Measurements from ENCODE around the gene TEN1.
"Not testable (repeated sequence)": the region's sequence is repeated elsewhere in the genome, so short reads cannot be mapped to it uniquely, and the experiment has no call there.

TEN1 gene

DNA sequence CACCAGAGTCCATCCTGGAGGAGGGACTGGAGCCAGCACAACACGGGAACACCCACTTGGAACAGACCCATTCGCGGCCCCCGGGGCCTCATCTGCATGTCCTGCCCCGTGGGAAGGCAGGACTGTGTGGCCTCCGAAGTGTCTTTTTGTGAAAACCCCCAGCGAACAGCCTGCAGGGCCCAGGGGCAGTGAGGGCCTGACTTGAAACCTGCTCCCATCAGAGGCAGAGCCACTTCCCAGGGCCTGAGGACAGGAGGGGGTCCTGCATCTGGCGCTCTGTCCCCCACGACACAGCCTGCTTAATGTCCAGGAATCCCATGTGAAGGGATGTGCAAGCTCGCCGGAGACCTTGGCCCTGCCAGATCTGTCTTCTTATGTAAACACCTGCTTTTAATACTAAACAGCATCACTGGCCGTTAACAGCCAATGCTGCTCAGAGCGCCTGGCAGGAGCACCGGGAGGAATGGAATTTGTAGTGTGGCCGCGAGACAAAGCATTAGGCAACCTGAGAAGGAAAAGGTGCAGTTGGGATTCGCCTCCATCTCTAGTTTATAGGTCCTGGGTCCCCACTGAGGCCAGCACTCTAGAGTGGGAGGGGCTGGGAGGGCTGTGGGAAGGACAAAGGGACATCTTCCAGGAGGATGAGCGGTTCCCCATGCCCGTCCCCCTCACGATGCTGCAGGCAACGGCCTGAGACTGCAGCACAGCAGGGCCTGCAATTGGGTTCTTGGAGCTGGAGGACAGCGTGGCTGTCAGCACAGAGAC lies 57.6 kb downstream of the TEN1 start:
- H3K36me3 Mint-ChIP-seq = peaks cover 17 to 41% of the 10 kb centered on the region in 2 donors
- no peaks in the 10 kb centered on the region for H3K9me3 Mint-ChIP-seq
- no peaks in the 10 kb centered on the region for H3K27me3 Mint-ChIP-seq
- H3K27ac Mint-ChIP-seq = no peak overlapping the region
- DNase-seq (no peak), ATAC-seq (replicated peaks) (no peak)
- H3K4me1 Mint-ChIP-seq = peaks cover 0 to 1% of the 10 kb centered on the region in 2 donors
- H3K4me3 Mint-ChIP-seq = no peak overlapping the region

DNA sequence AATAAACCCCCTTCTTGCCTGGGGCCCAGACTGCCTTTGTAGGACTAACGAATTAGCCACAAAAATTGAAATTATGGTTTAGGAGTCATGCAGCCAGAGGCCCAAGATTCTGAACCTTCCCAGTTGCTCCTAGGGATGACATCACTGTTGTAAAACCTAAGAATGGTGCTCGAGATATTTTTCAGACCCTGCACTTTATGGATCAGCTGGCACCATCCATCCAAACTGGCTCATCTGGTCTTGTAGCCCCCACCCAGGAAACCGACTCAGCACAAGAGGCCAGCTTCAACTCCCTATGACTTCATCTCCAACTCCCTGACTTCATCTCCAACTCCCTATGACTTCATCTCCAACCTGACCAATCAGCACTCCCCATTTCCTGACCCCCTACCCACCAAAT lies 59.0 kb downstream of the TEN1 start:
- DNase-seq (no peak), ATAC-seq (replicated peaks) (no peak)
- Mint-ChIP-seq H3K36me3 (peaks cover 23 to 48% of the 10 kb centered on the region in 2 donors), H3K27me3 (no peaks in the 10 kb centered on the region), H3K4me3 (no peak overlapping the region), H3K27ac (no peak overlapping the region), H3K4me1 (peaks cover 0 to 1% of the 10 kb centered on the region in 2 donors), H3K9me3 (no peaks in the 10 kb centered on the region)

DNA sequence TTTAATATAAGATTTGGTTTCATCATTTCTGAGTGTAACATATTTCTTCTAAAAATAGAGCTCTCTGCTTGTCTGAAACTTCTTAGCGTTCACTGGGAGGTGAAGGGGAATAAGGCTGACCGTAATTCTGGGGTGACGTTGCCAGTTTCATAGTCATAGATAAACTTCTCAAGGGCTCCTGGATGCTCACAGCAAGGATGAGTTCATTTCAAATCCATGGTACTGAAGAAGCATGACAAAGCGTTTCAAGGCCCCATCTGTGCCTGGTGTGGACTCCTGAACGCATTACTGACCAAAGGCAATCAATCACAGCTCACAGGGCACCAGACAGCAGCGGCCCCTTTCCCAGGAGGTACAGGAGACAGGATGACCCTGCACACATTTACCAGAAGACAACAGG lies 60.1 kb downstream of the TEN1 start:
- ATAC-seq (replicated peaks) (no peak), DNase-seq (no peak)
- Mint-ChIP-seq H3K4me3 (no peak overlapping the region), H3K36me3 (peaks cover 34 to 56% of the 10 kb centered on the region in 2 donors), H3K9me3 (no peaks in the 10 kb centered on the region), H3K27me3 (no peaks in the 10 kb centered on the region), H3K27ac (no peak overlapping the region), H3K4me1 (peaks cover 0 to 1% of the 10 kb centered on the region in 2 donors)

DNA sequence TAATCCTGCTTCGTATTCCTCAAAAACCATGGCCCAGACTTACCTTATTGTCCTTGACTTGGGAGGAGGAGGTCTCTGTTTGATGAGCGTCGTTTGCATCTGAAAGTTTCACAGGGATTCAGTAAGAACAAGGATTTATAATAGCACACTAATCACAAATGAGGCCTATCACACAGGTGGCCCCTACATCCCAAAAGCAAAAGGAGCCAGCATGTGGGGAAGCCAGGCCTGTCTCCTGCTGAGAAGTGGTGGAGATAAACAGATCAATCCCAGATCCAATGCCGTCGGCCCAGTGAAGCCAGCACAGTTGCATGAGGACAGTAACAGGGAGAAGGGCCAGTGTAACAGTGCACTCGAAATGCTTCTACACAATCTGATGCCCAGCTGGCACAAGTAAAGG lies 61.3 kb downstream of the TEN1 start:
- peaks cover 36 to 60% of the 10 kb centered on the region in 2 donors for H3K36me3 Mint-ChIP-seq
- no peak overlapping the region for H3K4me3 Mint-ChIP-seq
- DNase-seq (no peak), ATAC-seq (replicated peaks) (no peak)
- no peaks in the 10 kb centered on the region for H3K27me3 Mint-ChIP-seq
- peaks cover 0 to 1% of the 10 kb centered on the region in 2 donors for H3K4me1 Mint-ChIP-seq
- H3K27ac Mint-ChIP-seq = peak overlapping the region; percentile 62
- H3K9me3 Mint-ChIP-seq = no peaks in the 10 kb centered on the region

DNA sequence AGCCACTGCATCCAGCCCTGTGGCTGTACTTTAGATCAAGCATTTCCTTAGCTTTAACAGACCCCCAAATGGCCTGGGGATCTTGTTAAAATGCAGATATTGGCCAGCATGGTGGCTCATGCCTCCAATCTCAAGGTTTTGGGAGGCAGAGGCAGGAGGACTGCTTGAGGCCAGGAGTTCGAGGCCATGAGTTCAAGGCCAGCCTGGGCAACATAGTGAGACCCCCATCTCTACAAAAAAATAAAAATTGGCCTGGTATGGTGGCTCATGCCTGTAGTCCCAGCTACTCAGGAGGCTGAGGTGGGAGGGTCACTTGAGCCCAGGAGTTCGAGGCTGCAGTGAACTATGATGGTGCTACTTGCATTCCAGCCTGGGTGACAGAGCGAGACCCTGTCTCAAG lies 63.8 kb downstream of the TEN1 start:
- H3K27me3 Mint-ChIP-seq; H3K4me3 Mint-ChIP-seq; DNase-seq; H3K9me3 Mint-ChIP-seq; ATAC-seq (replicated peaks); H3K4me1 Mint-ChIP-seq: not testable (repeated sequence)
- Mint-ChIP-seq H3K27ac (peak overlapping the region; percentile 47), H3K36me3 (peaks cover 43 to 68% of the 10 kb centered on the region in 2 donors)

DNA sequence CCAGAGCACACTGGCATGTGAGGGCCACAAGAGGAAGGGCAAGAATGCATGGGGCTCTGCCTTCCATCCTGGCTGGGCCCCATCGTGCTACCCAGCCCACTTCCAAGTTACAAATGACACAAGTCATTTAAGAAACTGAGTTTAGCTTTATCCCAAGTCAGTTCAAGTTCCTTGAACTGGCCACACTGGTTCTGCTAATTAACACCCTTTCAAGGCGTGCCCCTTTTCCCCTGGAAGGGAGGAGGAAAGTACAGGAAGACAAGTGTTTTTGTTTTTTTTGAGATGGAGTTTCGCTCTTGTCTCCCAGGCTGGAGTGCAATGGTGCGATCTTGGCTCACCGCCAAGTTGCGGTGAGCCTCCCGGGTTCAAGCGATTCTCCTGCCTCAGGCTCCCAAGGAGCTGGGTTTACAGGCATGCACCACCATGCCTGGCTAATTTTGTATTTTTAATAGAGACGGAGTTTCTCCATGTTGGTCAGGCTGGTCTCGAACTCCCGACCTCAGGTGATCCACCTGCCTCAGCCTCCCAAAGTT lies 65.5 kb downstream of the TEN1 start:
- peaks cover 50 to 67% of the 10 kb centered on the region in 2 donors for H3K36me3 Mint-ChIP-seq
- not testable (repeated sequence) for H3K27ac Mint-ChIP-seq, DNase-seq

DNA sequence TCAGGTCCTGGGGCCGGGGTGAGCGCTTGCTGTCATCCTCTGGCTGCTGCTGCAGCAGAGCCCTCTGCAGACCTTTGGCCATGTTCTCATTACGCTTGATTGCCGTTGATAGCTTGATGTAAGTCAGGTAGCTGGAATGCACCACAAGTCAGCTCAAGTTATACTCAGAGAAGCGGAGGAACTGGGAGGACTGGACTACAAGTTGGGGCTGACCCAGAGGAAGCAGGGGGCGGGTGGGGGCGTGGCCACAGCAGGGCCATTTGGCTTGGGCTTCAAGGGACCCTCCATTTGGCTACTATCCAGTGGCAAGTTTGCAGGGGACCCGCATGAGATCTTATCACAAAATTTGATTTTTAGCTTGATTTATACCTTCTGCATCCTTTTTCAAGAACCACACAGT lies 67.0 kb downstream of the TEN1 start:
- ATAC-seq (replicated peaks) = no peak
- Mint-ChIP-seq H3K4me1 (peaks cover 6 to 17% of the 10 kb centered on the region in 2 donors), H3K27ac (no peak overlapping the region), H3K4me3 (no peak overlapping the region), H3K36me3 (peaks cover 52 to 71% of the 10 kb centered on the region in 2 donors), H3K27me3 (no peaks in the 10 kb centered on the region), H3K9me3 (no peaks in the 10 kb centered on the region)
- DNase-seq = no peak

More for the DNA sequence above, 65.5 kb downstream of the TEN1 start:
- H3K4me3 Mint-ChIP-seq; H3K27me3 Mint-ChIP-seq; ATAC-seq (replicated peaks); H3K9me3 Mint-ChIP-seq: not testable (repeated sequence)
- peaks cover 6 to 17% of the 10 kb centered on the region in 2 donors for H3K4me1 Mint-ChIP-seq

DNA sequence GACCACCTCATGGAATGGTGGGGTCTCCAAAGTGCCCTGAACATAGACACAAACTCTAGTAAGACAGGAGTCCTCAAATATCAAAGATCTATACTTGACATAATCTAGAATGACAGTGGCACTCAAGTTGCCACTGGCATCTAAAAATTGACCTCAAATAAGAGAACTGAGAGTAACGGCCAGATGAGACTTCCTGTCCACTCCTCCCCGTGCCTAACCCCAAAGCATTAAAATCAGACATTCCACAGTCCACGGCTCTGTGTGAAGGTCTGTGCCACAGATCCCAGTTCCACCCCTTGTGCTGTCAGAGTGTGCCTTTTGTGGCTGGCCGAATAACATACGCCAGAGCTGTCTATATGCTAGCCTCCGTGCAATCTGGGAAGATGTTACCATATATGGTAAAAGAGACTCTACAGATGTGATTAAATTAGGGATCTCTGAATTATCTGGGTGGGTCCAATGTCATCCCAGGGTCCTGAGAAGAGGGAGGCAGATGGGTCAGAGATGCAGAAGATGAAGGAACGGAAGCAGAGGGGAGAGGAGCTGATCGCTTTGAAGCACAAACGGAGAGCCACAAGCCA lies 69.1 kb downstream of the TEN1 start:
- DNase-seq (no peak), ATAC-seq (replicated peaks) (peak in 1 of 2 donors; percentile 33)
- peaks cover 8 to 17% of the 10 kb centered on the region in 2 donors for H3K4me1 Mint-ChIP-seq
- H3K27me3 Mint-ChIP-seq = no peaks in the 10 kb centered on the region
- peaks cover 45 to 64% of the 10 kb centered on the region in 2 donors for H3K36me3 Mint-ChIP-seq
- peak overlapping the region; percentile 69 for H3K27ac Mint-ChIP-seq
- H3K4me3 Mint-ChIP-seq = no peak overlapping the region
- H3K9me3 Mint-ChIP-seq = no peaks in the 10 kb centered on the region

DNA sequence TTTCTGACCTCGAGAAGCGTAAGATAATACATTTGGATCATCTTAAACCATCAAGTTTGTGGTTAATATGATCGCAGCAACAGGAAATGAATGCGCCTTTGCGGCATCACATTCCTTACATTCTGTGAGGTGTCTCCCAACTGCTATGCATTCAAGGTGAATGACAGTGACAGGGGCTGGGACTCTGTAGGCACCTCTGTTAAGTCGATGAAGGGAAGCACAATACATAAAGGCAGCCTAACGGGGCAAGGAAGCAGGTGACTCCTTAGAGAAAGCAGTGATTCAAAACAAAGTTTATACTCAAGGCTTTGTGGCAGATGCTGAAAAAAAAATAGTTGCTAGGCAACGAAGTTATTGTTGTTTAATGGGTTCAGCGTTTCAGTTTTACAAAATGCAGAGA lies 69.7 kb downstream of the TEN1 start:
- Mint-ChIP-seq H3K36me3 (peaks cover 42 to 65% of the 10 kb centered on the region in 2 donors), H3K27ac (no peak overlapping the region), H3K4me1 (peaks cover 8 to 17% of the 10 kb centered on the region in 2 donors), H3K4me3 (no peak overlapping the region), H3K9me3 (no peaks in the 10 kb centered on the region), H3K27me3 (no peaks in the 10 kb centered on the region)
- no peak for DNase-seq
- no peak for ATAC-seq (replicated peaks)

DNA sequence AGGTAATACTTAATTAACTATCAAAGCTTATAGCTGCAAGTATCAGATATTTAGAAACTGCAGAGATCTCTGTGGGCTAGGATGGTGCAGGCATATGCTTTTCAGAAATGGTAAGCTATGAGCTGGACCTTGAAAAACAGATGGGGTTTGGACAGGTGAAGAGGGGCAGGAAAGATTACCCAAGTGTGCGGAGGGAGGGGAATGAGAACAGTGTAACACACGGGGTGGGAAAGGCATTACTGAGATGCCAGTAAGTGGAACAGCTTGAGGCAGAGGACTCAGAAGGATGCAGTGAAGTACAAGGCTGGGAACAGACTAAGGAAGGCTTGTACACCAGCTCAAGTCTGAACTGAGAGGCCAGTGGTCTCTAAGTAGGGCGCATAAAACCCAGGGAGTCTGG lies 70.2 kb downstream of the TEN1 start:
- DNase-seq (no peak), ATAC-seq (replicated peaks) (no peak)
- peaks cover 10 to 17% of the 10 kb centered on the region in 2 donors for H3K4me1 Mint-ChIP-seq
- no peaks in the 10 kb centered on the region for H3K9me3 Mint-ChIP-seq
- H3K27ac Mint-ChIP-seq = peak overlapping the region; percentile 14
- H3K4me3 Mint-ChIP-seq = no peak overlapping the region
- no peaks in the 10 kb centered on the region for H3K27me3 Mint-ChIP-seq
- H3K36me3 Mint-ChIP-seq = peaks cover 39 to 65% of the 10 kb centered on the region in 2 donors

DNA sequence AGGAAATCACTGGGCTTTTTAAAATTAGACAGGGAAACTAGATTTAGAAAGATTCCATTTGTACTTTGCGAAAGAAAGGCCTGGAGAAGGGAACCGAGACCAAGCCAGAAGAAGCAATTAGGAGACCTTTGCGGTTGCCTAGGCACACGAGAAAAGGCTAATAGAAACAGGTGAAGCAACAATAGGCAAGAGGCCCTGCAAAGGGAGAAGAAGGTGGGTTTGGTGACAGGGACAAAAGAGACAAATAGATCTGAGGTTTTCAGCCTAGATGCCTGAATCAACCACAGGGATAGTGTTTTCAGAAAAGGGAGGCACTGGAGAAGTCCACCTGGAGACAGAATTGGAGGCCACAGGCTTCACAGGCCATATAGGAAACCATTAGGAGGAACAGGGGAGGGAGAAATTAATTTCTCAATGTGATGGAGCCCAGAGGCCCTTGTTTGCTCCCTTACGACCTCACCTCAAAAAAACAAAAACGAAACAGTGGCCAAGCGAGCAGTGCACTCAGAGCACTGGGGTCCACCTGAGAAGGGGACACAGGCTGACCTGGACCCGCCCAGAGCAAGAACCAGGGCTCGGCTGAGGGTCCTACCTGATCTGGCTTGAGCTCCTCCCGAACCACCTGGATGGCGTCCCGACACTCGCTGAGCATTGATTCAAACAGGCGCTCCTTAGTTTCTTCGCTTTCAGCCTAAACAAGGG lies 70.9 kb downstream of the TEN1 start:
- no peak for ATAC-seq (replicated peaks)
- H3K27me3 Mint-ChIP-seq = no peaks in the 10 kb centered on the region
- H3K9me3 Mint-ChIP-seq = no peaks in the 10 kb centered on the region
- no peak overlapping the region for H3K27ac Mint-ChIP-seq
- H3K36me3 Mint-ChIP-seq = peaks cover 38 to 60% of the 10 kb centered on the region in 2 donors
- H3K4me1 Mint-ChIP-seq = peaks cover 10 to 17% of the 10 kb centered on the region in 2 donors
- DNase-seq = no peak
- no peak overlapping the region for H3K4me3 Mint-ChIP-seq

All from stimulated activated naive B cell treated with anti-CD40 and anti-IgM and Interleukin-4, amounts not matched to agents 10 μg/mL and 1 μg/mL and 100 μg/mL, for 72 hours (primary cell).